ENCODE results near the gene ANGPTL2.

- TF ChIP-seq, protein P1, sequence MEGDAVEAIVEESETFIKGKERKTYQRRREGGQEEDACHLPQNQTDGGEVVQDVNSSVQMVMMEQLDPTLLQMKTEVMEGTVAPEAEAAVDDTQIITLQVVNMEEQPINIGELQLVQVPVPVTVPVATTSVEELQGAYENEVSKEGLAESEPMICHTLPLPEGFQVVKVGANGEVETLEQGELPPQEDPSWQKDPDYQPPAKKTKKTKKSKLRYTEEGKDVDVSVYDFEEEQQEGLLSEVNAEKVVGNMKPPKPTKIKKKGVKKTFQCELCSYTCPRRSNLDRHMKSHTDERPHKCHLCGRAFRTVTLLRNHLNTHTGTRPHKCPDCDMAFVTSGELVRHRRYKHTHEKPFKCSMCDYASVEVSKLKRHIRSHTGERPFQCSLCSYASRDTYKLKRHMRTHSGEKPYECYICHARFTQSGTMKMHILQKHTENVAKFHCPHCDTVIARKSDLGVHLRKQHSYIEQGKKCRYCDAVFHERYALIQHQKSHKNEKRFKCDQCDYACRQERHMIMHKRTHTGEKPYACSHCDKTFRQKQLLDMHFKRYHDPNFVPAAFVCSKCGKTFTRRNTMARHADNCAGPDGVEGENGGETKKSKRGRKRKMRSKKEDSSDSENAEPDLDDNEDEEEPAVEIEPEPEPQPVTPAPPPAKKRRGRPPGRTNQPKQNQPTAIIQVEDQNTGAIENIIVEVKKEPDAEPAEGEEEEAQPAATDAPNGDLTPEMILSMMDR (IDR thresholded peaks at IDR 0.05; ENCODE audit: low read length), result no peak
- TF ChIP-seq EZH2 (IDR thresholded peaks at IDR 0.05; ENCODE audit: borderline replicate concordance, low read length), result no peak
Observed at GRCh38 chr9:127109212-127109711, 13.2 kb downstream of the ANGPTL2 start.
